Measurements from ENCODE around the gene STXBP5L. TPM values are rescaled to one million over a fixed set of nuclear protein-coding genes. Genes with fewer than 3 reads are reported as not detected.

STXBP5L gene
- total RNA-seq, 2 experiments from 2014 or later: not detected

GRCh38 chr3:121295979-121296378 lies 388.0 kb downstream of the STXBP5L start:
- TF ChIP-seq CTCF (IDR thresholded peaks at IDR 0.05): no peak
- intact Hi-C loops (cut with DNase I, micrococcal nuclease): no loop called here
- H3K9me3 ChIP-seq (ENCODE audit: control insufficient read depth in 1 of 2, insufficient read depth in 1 of 2, low read length in 2 of 2): no peaks in the 10 kb centered on the region

GRCh38 chr3:121324320-121324719 lies 416.3 kb downstream of the STXBP5L start:
- H3K36me3 Mint-ChIP-seq (ENCODE audit: low read depth): no peaks in the 10 kb centered on the region

More at GRCh38 chr3:121295979-121296378, 388.0 kb downstream of the STXBP5L start:
- Mint-ChIP-seq H3K4me1 (ENCODE audit: low read depth) (no peaks in the 10 kb centered on the region), H3K4me3 (no peak overlapping the region), H3K36me3 (ENCODE audit: low read depth) (no peaks in the 10 kb centered on the region), H3K27me3 (no peaks in the 10 kb centered on the region), H3K27ac (no peak overlapping the region), H3K9me3 (peaks cover 2% of the 10 kb centered on the region)
- Histone ChIP-seq H3K4me3 (ENCODE audit: low read length) (no peak overlapping the region), H3K27me3 (ENCODE audit: control insufficient read depth in 1 of 2, insufficient read depth in 2 of 2, low read length in 2 of 2) (no peaks in the 10 kb centered on the region), H3K36me3 (ENCODE audit: insufficient read depth, low read length) (no peaks in the 10 kb centered on the region), H3K27ac (ENCODE audit: low read depth in 1 of 2, low read length in 2 of 2) (no peak overlapping the region), H3K4me1 (ENCODE audit: insufficient read depth, low read length) (no peaks in the 10 kb centered on the region)
- ATAC-seq (ENCODE audit: poor library complexity) (no peak), DNase-seq (no peak)
- ChIA-PET CTCF (no interaction called here), POLR2A (no interaction called here)

GRCh38 chr3:121330118-121330517 lies 422.1 kb downstream of the STXBP5L start:
- H3K4me1 ChIP-seq (ENCODE audit: insufficient read depth, low read length): no peaks in the 10 kb centered on the region
- ATAC-seq (ENCODE audit: poor library complexity): no peak
- POLR2A ChIA-PET: no interaction called here

More at GRCh38 chr3:121324320-121324719, 416.3 kb downstream of the STXBP5L start:
- ChIA-PET POLR2A (no interaction called here), CTCF (no interaction called here)
- H3K4me1 ChIP-seq (ENCODE audit: insufficient read depth, low read length): no peaks in the 10 kb centered on the region
- Mint-ChIP-seq H3K27ac (no peak overlapping the region), H3K9me3 (peaks cover 3% of the 10 kb centered on the region), H3K4me3 (no peak overlapping the region), H3K27me3 (peaks cover 19% of the 10 kb centered on the region), H3K4me1 (ENCODE audit: low read depth) (no peaks in the 10 kb centered on the region)
- ATAC-seq (ENCODE audit: poor library complexity): no peak
- peaks cover 0 to 3% of the 10 kb centered on the region in 2 experiments for H3K9me3 ChIP-seq (ENCODE audit: control insufficient read depth in 1 of 2, insufficient read depth in 1 of 2, low read length in 2 of 2)
- no peak overlapping the region for H3K4me3 ChIP-seq (ENCODE audit: low read length)
- H3K27me3 ChIP-seq (ENCODE audit: control insufficient read depth in 1 of 2, insufficient read depth in 2 of 2, low read length in 2 of 2): no peaks in the 10 kb centered on the region
- H3K27ac ChIP-seq (ENCODE audit: low read depth in 1 of 2, low read length in 2 of 2): no peak overlapping the region
- no peak for TF ChIP-seq CTCF (IDR thresholded peaks at IDR 0.05)
- DNase-seq: no peak
- intact Hi-C loops (cut with DNase I, micrococcal nuclease): no loop called here
- no peaks in the 10 kb centered on the region for H3K36me3 ChIP-seq (ENCODE audit: insufficient read depth, low read length)

More at GRCh38 chr3:121330118-121330517, 422.1 kb downstream of the STXBP5L start:
- DNase-seq: no peak
- CTCF ChIA-PET: no interaction called here
- no peaks in the 10 kb centered on the region for H3K36me3 ChIP-seq (ENCODE audit: insufficient read depth, low read length)
- H3K9me3 ChIP-seq (ENCODE audit: control insufficient read depth in 1 of 2, insufficient read depth in 1 of 2, low read length in 2 of 2): no peaks in the 10 kb centered on the region
- H3K4me3 Mint-ChIP-seq: no peak overlapping the region
- H3K4me1 Mint-ChIP-seq (ENCODE audit: low read depth): no peaks in the 10 kb centered on the region
- H3K27me3 ChIP-seq (ENCODE audit: control insufficient read depth in 1 of 2, insufficient read depth in 2 of 2, low read length in 2 of 2): peaks cover 0 to 2% of the 10 kb centered on the region in 2 experiments
- H3K27ac ChIP-seq (ENCODE audit: low read depth in 1 of 2, low read length in 2 of 2): no peak overlapping the region
- no peak overlapping the region for H3K27ac Mint-ChIP-seq
- no peaks in the 10 kb centered on the region for H3K9me3 Mint-ChIP-seq
- TF ChIP-seq CTCF (IDR thresholded peaks at IDR 0.05): no peak
- H3K4me3 ChIP-seq (ENCODE audit: low read length): no peak overlapping the region
- H3K36me3 Mint-ChIP-seq (ENCODE audit: low read depth): no peaks in the 10 kb centered on the region
- H3K27me3 Mint-ChIP-seq: peaks cover 21% of the 10 kb centered on the region
- intact Hi-C loops (cut with DNase I, micrococcal nuclease): no loop called here

Data from CD4-positive, alpha-beta T cell (primary cell).